NT2/D1 (cell line): ENCODE data around the gene IL3RA.

Experiments used
- YY1 ChIP-seq: IDR thresholded peaks from 2 replicates; pipeline ENCODE4 v1.6.1; 2011; ENCODE audit not compliant: insufficient read length, insufficient read depth
- ZNF274 ChIP-seq: IDR thresholded peaks from 2 replicates; pipeline ENCODE4 v1.6.1; 2011; ENCODE audit warnings: mild to moderate bottlenecking, low read depth, low read length

DNA sequence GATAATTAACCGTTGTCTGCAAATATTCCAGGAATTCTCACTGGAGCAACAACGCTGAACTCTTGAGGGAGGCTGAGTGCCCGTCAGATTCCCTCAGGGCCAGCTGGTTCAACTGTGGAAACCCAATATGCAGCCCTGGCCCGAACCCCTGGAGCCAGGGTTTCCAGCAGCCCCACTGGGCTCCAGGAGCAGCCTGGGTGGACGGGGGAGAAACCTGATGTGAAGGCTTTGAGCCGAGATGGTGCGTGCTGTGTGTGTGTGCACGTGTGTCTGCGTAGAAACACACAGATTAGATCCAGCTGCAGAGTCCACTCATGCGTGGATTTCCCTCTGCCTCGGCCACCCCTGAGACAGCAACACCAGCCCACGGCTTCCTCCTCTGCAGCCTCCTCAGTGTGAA lies 74.7 kb downstream of the IL3RA start:
- TF ChIP-seq ZNF274: no peak
- no peak for TF ChIP-seq YY1
